HG03135 (cell line): Measurements from ENCODE around the gene UBE2G1.
"Not testable (repeated sequence)": the region's sequence is repeated elsewhere in the genome, so short reads cannot be mapped to it uniquely, and the experiment has no call there.

Source experiments
- ATAC-seq: cut with Tn5 transposase; IDR thresholded peaks from one replicate; pipeline ENCODE4 v1.9.1; 2021; ENCODE audit warnings: mild to moderate bottlenecking, moderate library complexity; ENCODE audit not compliant: unreplicated experiment

Gene UBE2G1

DNA sequence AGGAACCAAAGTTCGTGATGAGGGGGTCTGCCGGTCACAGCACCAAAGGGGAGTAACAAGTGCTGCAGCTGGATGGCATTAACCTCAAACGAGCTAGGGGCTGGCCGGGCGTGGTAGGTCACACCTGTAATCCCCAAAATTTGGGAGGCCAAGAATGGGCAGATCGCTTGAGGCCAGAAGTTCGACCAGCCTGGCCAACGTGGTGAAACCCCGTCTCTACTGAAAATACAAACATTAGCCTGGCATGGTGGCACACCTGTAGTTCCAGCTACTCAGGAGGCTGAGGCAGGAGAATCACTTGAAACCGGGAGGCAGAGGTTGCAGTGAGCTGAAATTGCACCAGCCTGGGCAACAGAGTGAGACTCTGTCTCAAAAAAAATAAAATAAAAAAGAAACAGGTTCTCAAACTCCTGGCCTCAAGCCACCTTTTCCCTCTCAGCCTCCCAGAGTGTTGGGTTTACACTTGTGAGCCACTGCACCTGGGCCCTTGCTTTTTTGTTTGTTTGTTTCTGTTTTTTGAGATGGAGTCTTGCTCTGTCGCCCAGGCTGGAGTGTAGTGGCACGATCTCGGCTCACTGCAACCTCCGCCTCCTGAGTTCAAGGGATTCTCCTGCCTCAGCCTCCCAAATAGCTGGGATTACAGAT, 9.4 kb upstream of the UBE2G1 start:
- ATAC-seq: peak; percentile 7

- peak; percentile 72 for ATAC-seq
Measured at GRCh38 chr17:4375039-4375748, 8.7 kb upstream of the UBE2G1 start.

DNA sequence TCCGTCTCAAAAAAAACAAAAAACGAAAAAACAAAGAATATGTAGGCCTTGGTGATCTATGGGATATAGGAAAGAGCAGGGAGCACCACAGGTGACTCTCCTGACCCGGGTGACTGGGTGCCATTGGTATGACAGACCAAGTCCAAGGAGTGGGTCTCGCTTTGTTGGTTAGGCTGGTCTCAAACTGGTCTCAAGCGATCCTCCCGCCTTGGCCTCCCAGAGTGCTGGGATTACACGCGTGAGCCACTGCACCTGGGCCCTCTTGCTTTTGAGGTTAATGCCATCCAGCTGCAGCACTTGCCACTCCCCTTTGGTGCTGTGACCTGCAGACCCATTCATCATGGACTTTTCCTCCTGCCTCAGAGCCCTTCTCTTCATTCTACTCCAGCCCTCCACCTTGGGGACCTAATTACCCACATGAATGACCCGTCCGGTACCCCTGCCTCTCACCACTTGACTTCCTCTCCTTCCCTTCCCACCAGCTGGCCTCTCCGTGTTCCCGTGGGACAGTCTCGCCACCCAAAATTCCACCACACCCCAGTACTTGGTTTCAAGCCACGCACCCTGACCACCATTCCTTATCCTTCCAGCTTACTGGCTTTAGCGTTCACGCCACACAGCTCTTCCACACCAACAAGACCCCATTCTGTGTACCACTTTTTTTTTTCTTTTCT, 3.2 kb upstream of the UBE2G1 start:
- ATAC-seq: no peak

DNA sequence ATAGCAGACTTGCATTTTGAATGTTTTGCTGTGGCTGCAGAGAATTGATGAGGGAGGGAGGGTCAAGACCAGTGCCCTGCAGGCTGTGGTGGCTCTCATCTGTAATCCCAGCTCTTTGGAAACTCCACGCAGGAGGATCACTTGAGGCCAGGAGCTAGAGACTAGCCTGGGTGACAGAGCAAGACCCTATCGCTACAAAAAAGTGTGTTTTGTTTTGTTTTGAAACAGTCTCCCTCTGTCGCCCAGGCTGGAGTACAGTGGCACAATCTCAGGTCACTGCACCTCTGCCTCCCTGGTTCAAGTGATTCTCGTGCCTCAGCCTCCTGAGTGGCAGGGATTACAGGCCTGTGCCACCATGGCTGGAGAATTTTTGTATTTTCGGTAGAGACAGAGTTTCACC, 1.9 kb upstream of the UBE2G1 start:
- no peak for ATAC-seq

DNA sequence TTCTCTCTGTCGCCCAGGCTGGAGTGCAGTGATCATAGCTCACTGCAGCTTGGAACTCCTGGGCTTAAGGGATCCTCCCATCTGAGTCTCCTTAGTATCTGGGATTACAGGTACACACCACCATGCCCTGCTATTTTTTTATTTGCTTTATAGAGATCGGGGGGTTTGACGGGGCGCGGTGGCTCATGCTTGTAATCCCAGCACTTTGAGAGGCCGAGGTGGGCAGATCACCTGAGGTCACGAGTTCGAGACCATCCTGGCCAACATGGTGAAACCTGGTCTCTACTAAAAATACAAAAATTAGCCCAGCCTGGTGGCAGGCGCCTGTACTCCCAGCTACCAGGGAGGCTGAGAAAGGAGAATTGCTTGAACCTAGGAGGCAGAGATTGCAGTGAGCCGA, 702 bp upstream of the UBE2G1 start:
- ATAC-seq: not testable (repeated sequence)

DNA sequence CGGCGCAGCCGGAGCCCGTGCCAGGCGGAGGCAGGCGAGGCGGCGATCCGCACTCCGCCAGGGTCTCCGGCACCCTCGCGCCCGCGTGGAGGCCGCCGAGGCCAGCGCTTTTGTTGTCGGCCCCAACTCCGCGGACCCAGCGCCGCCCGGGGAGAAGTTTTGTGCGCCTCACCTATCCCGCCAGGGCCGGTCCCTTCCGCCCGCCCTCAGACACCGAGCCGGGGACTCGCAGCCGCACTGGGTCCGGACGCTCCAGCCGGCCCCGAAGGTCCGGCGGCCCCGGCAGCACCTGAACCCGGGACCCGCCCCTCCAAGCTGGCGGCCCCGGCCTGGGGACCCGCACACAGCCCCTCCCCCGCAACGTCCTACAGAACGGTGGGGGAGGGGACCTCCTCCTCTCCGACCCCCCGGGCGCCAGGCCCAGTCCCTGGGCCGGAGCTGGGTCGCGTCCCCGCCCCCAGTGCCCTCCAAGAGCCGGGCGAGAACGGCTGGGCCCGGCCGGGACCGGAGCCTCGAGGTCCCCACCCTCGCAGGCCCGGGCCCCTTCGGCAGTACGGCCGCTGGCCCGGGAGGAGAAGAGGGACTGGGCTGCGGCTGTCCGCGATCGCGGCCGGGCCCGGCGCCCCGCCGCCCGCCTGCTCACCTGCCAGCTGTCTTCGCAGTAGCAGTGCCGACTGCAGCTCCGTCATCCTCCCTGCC, 698 bp downstream of the UBE2G1 start:
- peak; percentile 25 for ATAC-seq

DNA sequence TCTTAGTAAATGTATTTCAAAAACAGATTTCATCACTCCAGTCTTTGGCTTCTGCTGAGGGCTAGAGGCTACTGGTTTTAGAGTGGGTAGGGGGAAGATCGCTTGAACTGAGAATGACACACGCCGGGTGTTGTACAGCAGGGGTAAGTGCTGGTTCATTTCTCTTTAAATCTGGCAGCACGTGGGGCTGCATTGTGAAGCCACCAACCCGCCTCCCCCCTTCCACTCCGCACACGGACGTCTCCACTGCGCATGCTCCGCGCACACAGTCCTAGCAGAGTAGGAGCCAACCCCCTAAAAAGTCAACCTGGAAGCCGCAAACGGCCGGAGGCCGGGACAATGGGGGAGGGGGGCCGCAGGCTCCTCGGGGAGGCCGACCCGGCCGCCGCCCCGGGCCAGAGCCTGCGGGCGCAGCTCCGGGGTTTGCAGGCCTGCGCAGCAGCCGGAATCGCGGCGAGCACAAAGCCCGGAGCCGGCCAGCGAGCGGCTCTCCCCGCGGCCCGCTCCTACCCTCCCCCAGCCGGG, 1.3 kb downstream of the UBE2G1 start:
- ATAC-seq: peak; percentile 49

DNA sequence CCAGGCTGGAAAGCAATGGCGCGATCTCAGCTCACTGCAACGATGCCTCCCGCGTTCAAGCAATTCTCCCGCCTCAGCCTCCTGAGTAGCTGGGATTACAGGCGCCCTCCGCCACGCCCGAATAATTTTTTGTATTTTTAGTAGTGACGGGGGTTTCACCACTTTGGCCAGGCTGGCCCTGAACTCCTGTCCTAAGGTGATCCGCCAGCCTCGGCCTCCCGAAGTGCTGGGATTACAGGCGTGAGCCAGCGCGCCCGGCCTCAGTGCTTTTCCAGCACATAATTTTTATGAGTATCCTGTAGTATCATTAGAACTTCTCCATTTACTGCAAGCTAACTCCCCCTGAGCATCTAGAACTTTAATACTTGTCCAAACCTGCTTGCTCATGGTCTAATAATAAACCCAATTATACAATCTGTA, 1.8 kb downstream of the UBE2G1 start:
- ATAC-seq: no peak

- no peak for ATAC-seq
Measured at GRCh38 chr17:4362141-4362540, 4.3 kb downstream of the UBE2G1 start.

- no peak for ATAC-seq
Measured at GRCh38 chr17:4358154-4358553, 8.3 kb downstream of the UBE2G1 start.

DNA sequence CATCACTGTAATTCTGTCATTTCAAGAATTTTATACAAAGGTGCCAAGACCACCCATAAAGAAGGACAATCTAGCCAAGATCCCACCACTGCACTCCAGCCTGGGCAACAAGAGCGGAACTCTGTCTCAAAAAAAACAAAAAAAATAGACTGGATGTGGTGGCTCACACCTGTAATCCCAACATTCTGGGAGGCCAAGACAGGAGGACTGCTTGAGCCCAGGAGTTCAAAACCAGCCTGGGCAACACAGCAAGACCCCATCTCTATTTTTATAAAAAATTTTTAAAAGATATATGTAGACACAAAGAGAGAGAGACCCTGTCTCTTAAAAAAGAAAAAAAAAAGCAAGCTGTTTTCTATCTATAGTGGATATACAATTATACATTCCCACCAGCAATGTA, 8.8 kb downstream of the UBE2G1 start:
- ATAC-seq: no peak

- ATAC-seq: no peak
Measured at GRCh38 chr17:4357030-4357628, 9.3 kb downstream of the UBE2G1 start.

GRCh38 chr17:4354862-4355514, 11.5 kb downstream of the UBE2G1 start:
- ATAC-seq: no peak

DNA sequence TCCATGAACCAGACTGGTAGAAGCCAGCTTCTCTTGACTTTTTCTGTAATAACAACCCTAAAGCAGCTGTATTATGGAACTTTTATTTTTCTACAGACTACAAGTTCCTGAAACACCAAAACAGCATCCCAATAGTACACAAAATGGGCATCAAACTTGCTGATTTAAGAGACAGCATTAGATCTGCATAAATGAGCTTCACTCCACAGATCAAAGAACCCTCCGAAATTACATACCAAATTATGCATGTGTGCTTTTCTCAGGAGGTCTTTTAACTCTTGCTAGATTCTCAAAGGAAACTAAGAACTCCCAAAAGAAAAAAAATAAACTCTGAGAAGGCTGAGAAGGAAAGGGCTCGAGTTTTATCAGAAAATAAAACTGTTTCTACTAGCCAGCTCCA, 12.3 kb downstream of the UBE2G1 start:
- no peak for ATAC-seq

DNA sequence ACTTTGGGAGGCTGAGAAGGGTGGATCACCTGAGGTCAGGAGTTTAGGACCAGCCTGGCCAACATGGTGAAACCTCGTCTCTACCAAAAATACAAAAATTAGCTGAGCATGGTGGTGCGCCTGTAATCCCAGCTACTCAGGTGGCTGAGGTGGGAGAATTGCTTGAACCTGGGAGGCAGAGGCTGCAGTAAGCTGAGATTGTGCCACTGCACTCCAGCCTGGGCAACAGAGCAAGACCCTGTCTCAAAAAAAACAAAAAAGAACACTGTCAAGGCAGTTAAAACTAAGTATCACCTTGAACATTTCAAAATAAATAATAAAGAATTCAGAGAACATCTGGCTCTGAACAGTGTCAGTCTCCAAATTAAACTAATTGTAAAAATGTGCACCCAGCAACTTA, 16.3 kb downstream of the UBE2G1 start:
- ATAC-seq: not testable (repeated sequence)

GRCh38 chr17:4345581-4346252, 20.8 kb downstream of the UBE2G1 start:
- ATAC-seq: no peak

DNA sequence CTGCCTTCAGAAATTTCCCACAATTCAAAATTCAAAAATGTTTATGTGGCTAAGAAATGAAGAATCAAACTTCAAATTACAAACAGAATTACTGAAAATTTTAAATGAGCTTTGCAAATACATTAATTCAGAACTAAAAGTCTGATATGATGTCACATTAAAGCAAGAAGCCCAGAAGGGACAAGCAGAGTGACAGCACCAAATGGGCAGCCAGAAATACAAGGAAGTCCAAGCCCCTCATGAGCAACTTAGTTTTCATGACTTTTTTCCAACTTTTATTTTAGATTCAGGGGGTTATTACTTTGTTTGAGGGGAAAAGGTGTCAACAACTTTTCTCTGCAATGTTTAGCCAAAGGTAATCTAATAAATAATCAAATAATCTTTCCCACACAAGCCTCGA, 21.5 kb downstream of the UBE2G1 start:
- ATAC-seq: no peak

DNA sequence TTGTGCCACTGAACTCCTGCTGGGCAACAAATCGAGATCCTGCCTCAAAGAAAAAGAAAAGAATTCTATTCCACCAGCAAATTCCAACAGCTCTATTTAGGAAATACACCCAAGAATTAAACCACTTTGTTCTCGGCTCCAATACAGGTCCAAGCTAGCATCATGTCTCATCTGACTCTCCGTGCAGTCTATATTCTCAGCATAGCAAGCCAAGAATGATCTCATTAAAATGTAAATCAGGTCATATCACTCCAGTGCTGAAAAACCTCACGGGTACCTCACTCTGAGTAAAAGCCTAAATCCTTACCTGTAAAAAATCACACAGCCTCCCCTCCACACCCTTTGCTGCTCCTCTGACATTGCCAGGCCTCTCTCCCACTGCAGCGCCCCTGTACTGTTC, 23.9 kb downstream of the UBE2G1 start:
- no peak for ATAC-seq

- ATAC-seq: no peak
Measured at GRCh38 chr17:4341616-4341977, 24.9 kb downstream of the UBE2G1 start.
